Measurements from ENCODE around the gene MICB.
A peak's percentile ranks its signal among the peaks of the same experiment; 100 is the strongest.

MICB gene

DNA sequence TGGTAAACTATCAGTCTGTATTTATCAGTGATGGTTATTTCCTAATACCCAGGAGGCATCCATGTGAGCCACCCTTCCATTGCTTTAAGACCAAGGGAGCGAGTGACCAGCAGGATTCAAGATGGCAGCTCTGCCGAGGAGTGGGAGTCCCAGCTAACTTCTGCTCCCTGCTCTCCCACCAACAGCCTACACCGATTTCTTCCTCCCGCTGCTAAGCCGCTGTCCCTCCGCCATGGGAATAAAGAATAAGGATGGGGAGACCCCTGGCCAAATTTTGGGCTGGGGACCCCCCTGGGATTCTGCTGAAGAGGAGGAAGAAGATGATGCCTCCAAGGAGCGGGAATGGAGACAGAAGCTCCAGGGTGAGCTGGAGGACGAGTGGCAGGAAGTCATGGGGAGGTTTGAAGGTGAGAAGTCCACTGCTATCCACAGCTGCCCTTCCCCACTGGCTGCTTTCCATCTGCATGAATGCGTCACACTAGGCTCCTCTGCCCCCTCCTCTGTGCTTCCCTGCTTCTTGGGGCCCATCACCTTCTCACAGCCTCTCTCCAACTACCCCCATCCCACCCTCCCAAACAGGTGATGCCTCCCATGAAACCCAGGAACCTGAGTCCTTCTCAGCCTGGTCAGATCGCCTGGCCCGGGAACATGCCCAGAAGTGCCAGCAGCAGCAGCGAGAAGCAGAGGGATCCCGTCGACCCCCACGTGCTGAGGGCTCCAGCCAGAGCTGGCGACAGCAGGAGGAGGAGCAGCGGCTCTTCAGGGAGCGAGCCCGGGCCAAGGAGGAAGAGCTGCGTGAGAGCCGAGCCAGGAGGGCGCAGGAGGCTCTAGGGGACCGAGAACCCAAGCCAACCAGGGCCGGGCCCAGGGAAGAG, 59.7 kb downstream of the MICB start:
- peak; percentile 53 for DNase-seq (ENCODE audit: low read depth)
- H3K4me3 ChIP-seq (ENCODE audit: low read depth, low read length), result no peak overlapping the region
- TF ChIP-seq, protein P1, sequence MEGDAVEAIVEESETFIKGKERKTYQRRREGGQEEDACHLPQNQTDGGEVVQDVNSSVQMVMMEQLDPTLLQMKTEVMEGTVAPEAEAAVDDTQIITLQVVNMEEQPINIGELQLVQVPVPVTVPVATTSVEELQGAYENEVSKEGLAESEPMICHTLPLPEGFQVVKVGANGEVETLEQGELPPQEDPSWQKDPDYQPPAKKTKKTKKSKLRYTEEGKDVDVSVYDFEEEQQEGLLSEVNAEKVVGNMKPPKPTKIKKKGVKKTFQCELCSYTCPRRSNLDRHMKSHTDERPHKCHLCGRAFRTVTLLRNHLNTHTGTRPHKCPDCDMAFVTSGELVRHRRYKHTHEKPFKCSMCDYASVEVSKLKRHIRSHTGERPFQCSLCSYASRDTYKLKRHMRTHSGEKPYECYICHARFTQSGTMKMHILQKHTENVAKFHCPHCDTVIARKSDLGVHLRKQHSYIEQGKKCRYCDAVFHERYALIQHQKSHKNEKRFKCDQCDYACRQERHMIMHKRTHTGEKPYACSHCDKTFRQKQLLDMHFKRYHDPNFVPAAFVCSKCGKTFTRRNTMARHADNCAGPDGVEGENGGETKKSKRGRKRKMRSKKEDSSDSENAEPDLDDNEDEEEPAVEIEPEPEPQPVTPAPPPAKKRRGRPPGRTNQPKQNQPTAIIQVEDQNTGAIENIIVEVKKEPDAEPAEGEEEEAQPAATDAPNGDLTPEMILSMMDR (IDR thresholded peaks at IDR 0.05; ENCODE audit: low read depth, low read length), result no peak
- TF ChIP-seq, protein P2, sequence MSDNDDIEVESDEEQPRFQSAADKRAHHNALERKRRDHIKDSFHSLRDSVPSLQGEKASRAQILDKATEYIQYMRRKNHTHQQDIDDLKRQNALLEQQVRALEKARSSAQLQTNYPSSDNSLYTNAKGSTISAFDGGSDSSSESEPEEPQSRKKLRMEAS (IDR thresholded peaks at IDR 0.05; ENCODE audit: low read depth, low read length), result no peak
- TF ChIP-seq MYC (IDR thresholded peaks at IDR 0.05; ENCODE audit: low read depth, low read length) (no peak), POLR2A (IDR thresholded peaks at IDR 0.05; ENCODE audit: extremely low read depth, insufficient read length) (no peak)

DNA sequence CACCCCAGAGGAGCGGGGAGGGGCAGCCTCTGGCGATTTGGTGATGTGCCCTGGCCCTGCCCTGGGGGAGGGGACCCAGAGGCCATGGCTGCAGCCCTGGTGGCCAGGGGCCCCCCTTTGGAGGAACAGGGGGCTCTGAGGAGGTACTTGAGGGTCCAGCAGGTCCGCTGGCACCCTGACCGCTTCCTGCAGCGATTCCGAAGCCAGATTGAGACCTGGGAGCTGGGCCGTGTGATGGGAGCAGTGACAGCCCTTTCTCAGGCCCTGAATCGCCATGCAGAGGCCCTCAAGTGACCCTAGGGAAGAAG, 60.3 kb downstream of the MICB start:
- TF ChIP-seq MYC (IDR thresholded peaks at IDR 0.05; ENCODE audit: low read depth, low read length) (no peak), POLR2A (IDR thresholded peaks at IDR 0.05; ENCODE audit: extremely low read depth, insufficient read length) (no peak)
- TF ChIP-seq, protein P1 (IDR thresholded peaks at IDR 0.05; ENCODE audit: low read depth, low read length), result no peak
- TF ChIP-seq, protein P2 (IDR thresholded peaks at IDR 0.05; ENCODE audit: low read depth, low read length), result no peak
- no peak for DNase-seq (ENCODE audit: low read depth)
- H3K4me3 ChIP-seq (ENCODE audit: low read depth, low read length), result peak overlapping the region; percentile 13

DNA sequence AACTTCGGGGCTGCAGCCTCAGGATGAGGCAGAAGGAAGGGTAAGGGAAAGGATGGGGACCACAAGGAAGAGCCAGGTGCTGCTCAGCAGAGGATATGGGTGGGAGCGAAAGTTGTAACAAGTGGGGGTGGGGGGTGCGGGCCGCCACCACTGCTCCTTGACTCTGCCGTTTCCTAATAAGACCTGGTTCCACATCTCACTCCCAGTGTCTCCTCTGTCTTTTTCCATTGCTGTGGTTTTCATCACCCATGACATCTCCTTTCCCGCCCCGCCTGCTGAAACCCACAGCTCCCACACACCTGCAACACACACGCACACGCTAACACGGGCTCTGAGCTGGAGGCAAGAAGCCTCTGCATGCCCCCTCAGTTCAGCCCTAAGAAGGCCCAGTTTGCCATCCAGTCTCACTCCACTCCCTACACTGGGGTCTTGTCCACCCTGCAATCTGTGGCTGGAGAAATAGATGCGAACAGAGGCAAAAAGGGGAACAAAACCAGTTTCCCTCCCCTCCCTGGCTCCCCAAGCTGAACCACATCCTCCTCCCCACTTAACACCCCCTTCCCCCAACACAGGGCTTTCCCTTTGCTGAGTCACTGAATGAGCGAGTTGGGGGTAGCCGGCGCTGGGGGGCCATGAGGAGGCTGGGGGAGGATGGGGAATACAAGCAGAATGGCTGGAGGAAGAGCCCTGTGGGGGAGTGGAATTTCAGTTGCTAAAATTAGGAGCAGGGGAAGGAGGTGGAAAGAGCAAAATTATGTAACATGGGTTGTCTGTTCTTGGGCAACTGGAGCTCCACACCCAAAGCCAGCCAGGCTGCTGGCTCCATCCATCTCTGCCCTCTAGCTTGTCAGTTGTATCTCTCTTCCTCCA, 60.9 kb downstream of the MICB start:
- TF ChIP-seq MYC (IDR thresholded peaks at IDR 0.05; ENCODE audit: low read depth, low read length) (no peak), POLR2A (IDR thresholded peaks at IDR 0.05; ENCODE audit: extremely low read depth, insufficient read length) (no peak)
- TF ChIP-seq, protein P2 (IDR thresholded peaks at IDR 0.05; ENCODE audit: low read depth, low read length), result no peak; the same call in 1 of the 2 replicates
- TF ChIP-seq, protein P1 (IDR thresholded peaks at IDR 0.05; ENCODE audit: low read depth, low read length), result no peak
- DNase-seq (ENCODE audit: low read depth), result peak; percentile 100
- peak overlapping the region; percentile 39 for H3K4me3 ChIP-seq (ENCODE audit: low read depth, low read length)

DNA sequence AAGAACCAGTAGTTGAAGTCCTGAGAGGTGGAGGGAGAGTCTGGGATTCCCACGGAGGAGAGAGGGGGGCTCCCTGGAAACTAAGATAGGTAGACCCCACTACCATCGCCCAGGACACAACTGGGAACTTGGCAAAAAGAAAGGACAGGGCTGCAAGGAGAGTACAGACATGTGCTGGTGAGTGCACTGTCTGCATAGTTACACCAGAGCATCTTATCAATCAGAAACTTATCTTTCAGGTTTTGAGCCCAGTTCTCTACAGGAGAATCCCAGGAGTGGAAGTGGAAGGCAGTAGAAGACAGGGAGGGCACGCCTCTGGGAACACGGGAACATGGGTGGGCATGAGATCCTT, 61.6 kb downstream of the MICB start:
- peak overlapping the region; percentile 39 for H3K4me3 ChIP-seq (ENCODE audit: low read depth, low read length)
- TF ChIP-seq, protein P1 (IDR thresholded peaks at IDR 0.05; ENCODE audit: low read depth, low read length), result no peak
- TF ChIP-seq, protein P2 (IDR thresholded peaks at IDR 0.05; ENCODE audit: low read depth, low read length), result no peak
- TF ChIP-seq MYC (IDR thresholded peaks at IDR 0.05; ENCODE audit: low read depth, low read length), result no peak
- no peak for TF ChIP-seq POLR2A (IDR thresholded peaks at IDR 0.05; ENCODE audit: extremely low read depth, insufficient read length)
- DNase-seq (ENCODE audit: low read depth), result no peak

DNA sequence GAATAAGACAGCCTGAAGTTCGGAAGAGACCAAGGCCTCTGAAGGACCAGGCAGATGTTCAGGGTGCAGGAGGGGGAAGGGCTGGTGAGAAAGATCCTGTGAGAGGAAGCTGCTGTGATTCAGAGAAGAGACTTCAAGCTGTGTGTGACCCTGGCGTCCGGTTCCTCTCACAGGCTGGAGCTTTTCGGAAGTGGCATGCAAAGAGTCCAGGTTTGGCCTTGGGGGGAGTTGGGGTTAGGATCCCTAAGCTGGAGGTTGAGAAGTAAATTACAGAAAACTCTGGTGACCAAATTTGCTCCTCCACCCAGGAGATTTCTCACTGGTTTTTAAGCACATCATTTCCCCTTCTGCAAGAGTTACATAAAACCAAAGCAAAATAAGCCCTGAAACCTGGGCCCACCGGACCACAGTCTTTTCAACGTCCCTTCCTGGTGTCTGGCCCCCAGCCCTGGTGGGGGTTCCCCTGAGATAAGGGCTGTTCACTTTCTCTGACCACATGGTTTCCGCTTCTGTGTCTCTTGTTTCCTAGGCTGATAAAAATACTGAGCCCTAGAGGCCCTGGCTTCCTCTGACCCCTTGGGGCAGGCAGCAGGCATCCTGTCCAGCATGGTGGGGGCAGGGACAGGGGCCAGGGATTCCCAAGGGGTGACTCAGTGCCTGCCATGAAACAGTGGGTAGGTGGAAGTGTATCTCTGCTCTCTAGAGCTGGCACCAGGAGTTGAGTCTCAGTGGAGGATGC, 62.2 kb downstream of the MICB start:
- H3K4me3 ChIP-seq (ENCODE audit: low read depth, low read length), result peak overlapping the region; percentile 39
- TF ChIP-seq MYC (IDR thresholded peaks at IDR 0.05; ENCODE audit: low read depth, low read length) (peak; percentile 84), POLR2A (IDR thresholded peaks at IDR 0.05; ENCODE audit: extremely low read depth, insufficient read length) (no peak)
- TF ChIP-seq, protein P2 (IDR thresholded peaks at IDR 0.05; ENCODE audit: low read depth, low read length), result peak; percentile 93
- TF ChIP-seq, protein P1 (IDR thresholded peaks at IDR 0.05; ENCODE audit: low read depth, low read length), result no peak

More for the DNA sequence above, 62.2 kb downstream of the MICB start:
- peak; percentile 98 for DNase-seq (ENCODE audit: low read depth)

Data from NB4 (cell line).